Hepatocyte (in vitro differentiated cells): ENCODE data around the gene HSF2BP. TPM values are rescaled to one million over a fixed set of nuclear protein-coding genes. Genes with fewer than 3 reads are reported as not detected.

Experiments used
- DNase-seq: peaks from one replicate; pipeline ENCODE4 v3.0.0-alpha.2; 2016; ENCODE audit warnings: low spot score
- H2AFZ ChIP-seq: fragments of 200-600 bp; sonication (generic); 2 replicates; pipeline ENCODE4 v1.6.0; 2016; ENCODE audit warnings: antibody characterized with exemption, mild to moderate bottlenecking
- H3K27ac ChIP-seq: fragments of 200-600 bp; sonication (generic); 2 replicates; pipeline ENCODE4 v1.5.1; 2016; ENCODE audit warnings: mild to moderate bottlenecking
- H3K27me3 ChIP-seq: fragments of 200-600 bp; sonication (generic); 2 replicates; pipeline ENCODE4 v1.6.1; 2016
- H3K36me3 ChIP-seq: fragments of 200-600 bp; sonication (generic); replicated peaks from 2 replicates; pipeline ENCODE4 v1.5.1; 2016; ENCODE audit warnings: low read depth; ENCODE audit not compliant: insufficient read depth
- H3K4me1 ChIP-seq: fragments of 200-600 bp; sonication (generic); 2 replicates; pipeline ENCODE4 v1.5.1; 2016; ENCODE audit warnings: mild to moderate bottlenecking, moderate library complexity; ENCODE audit not compliant: insufficient read depth
- H3K4me2 ChIP-seq: fragments of 200-600 bp; sonication (generic); 2 replicates; pipeline ENCODE4 v1.6.0; 2016
- H3K4me3 ChIP-seq: fragments of 200-600 bp; sonication (generic); 2 replicates; pipeline ENCODE4 v1.5.1; 2016; ENCODE audit warnings: mild to moderate bottlenecking
- H3K79me2 ChIP-seq: fragments of 200-600 bp; sonication (generic); 2 replicates; pipeline ENCODE4 v1.6.0; 2017; ENCODE audit warnings: mild to moderate bottlenecking
- H3K9me2 ChIP-seq: fragments of 200-600 bp; sonication (generic); replicated peaks from 2 replicates; pipeline ENCODE4 v1.6.0; 2017; ENCODE audit warnings: mild to moderate bottlenecking; ENCODE audit not compliant: insufficient read depth
- H3K9me3 ChIP-seq: fragments of 200-600 bp; sonication (generic); 2 replicates; pipeline ENCODE4 v1.5.1; 2016; ENCODE audit warnings: low read depth, mild to moderate bottlenecking
- H4K20me1 ChIP-seq: fragments of 200-600 bp; sonication (generic); 2 replicates; pipeline ENCODE4 v1.6.0; 2016; ENCODE audit warnings: mild to moderate bottlenecking; ENCODE audit not compliant: insufficient read depth, poor library complexity, severe bottlenecking
- EZH2 ChIP-seq: fragments of 200-600 bp; sonication (generic); IDR thresholded peaks from 2 replicates; pipeline ENCODE4 v1.6.1; 2016; ENCODE audit warnings: antibody characterized with exemption, mild to moderate bottlenecking, borderline replicate concordance
- EZH2phosphoT487 ChIP-seq: fragments of 200-600 bp; sonication (generic); IDR thresholded peaks from one replicate; pipeline ENCODE4 v1.6.1; 2018; ENCODE audit warnings: antibody characterized with exemption, mild to moderate bottlenecking, low read depth, moderate library complexity; ENCODE audit not compliant: unreplicated experiment, severe bottlenecking
- WGBS: methylation state at CpG from one replicate; pipeline ENCODE4 v1.1.6; 2016; ENCODE audit warnings: low lambda C conversion rate; ENCODE audit errors: missing lambda C conversion rate; 5-methylcytosine and 5-hydroxymethylcytosine counted together
- polyA plus RNA-seq: library from polyadenylated mRNA; unstranded; fragments of >200 nt; fragmentation: Nextera tagmentation; extraction: Ambion mirVana; gene quantifications from 2 replicates; pipeline ENCODE4 v1.2.1, GENCODE V29; 2016
- total RNA-seq: library from RNA; depleted of rRNA; stranded (reverse); fragments of >200 nt; gene quantifications from 2 replicates; pipeline ENCODE4 v1.2.3, GENCODE V29; 2014
- TF ChIP-seq, protein P1 (sequence below): fragments of 200-600 bp; sonication (generic); IDR thresholded peaks from 2 replicates; pipeline ENCODE4 v1.5.1; 2016; ENCODE audit warnings: antibody characterized with exemption, mild to moderate bottlenecking; ENCODE audit not compliant: poor library complexity

Gene HSF2BP
- total and polyA plus RNA-seq, 2 experiments from 2014 or later = 1.3 to 1.4 TPM

DNA sequence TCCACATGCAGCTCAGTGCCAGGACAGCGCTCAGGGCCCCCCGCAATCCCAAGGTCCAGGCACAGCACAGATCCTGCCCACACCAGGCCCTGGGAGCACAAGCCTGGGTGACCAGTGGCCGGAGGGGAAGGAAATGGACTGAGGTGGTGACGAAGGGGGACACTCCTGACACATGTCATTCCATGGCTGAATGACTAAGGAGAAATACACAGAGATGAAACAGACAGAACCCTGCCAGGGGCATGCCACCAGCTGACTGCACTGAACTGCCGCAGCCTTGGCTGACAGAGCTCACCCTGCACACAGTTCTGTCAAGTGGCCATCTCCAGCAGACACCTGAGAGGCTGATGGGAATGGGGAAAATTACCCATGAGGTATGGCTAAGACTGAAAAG is 56.1 kb downstream of the HSF2BP start:
- no peaks in the 10 kb centered on the region for H4K20me1 ChIP-seq
- H2AFZ ChIP-seq = no peak overlapping the region
- TF ChIP-seq, protein P1, sequence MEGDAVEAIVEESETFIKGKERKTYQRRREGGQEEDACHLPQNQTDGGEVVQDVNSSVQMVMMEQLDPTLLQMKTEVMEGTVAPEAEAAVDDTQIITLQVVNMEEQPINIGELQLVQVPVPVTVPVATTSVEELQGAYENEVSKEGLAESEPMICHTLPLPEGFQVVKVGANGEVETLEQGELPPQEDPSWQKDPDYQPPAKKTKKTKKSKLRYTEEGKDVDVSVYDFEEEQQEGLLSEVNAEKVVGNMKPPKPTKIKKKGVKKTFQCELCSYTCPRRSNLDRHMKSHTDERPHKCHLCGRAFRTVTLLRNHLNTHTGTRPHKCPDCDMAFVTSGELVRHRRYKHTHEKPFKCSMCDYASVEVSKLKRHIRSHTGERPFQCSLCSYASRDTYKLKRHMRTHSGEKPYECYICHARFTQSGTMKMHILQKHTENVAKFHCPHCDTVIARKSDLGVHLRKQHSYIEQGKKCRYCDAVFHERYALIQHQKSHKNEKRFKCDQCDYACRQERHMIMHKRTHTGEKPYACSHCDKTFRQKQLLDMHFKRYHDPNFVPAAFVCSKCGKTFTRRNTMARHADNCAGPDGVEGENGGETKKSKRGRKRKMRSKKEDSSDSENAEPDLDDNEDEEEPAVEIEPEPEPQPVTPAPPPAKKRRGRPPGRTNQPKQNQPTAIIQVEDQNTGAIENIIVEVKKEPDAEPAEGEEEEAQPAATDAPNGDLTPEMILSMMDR = no peak
- TF ChIP-seq EZH2 = no peak
- TF ChIP-seq EZH2phosphoT487 = no peak
- H3K9me2 ChIP-seq = no peaks in the 10 kb centered on the region
- H3K4me1 ChIP-seq = peaks cover 14% of the 10 kb centered on the region
- no peaks in the 10 kb centered on the region for H3K79me2 ChIP-seq
- 88% methylated on average over 5 of the region's 5 CpGs for WGBS
- H3K4me3 ChIP-seq = no peak overlapping the region
- DNase-seq = no peak
- no peak overlapping the region for H3K4me2 ChIP-seq
- H3K9me3 ChIP-seq = no peaks in the 10 kb centered on the region
- H3K36me3 ChIP-seq = no peaks in the 10 kb centered on the region
- peak overlapping the region; percentile 17 for H3K27ac ChIP-seq
- no peaks in the 10 kb centered on the region for H3K27me3 ChIP-seq

DNA sequence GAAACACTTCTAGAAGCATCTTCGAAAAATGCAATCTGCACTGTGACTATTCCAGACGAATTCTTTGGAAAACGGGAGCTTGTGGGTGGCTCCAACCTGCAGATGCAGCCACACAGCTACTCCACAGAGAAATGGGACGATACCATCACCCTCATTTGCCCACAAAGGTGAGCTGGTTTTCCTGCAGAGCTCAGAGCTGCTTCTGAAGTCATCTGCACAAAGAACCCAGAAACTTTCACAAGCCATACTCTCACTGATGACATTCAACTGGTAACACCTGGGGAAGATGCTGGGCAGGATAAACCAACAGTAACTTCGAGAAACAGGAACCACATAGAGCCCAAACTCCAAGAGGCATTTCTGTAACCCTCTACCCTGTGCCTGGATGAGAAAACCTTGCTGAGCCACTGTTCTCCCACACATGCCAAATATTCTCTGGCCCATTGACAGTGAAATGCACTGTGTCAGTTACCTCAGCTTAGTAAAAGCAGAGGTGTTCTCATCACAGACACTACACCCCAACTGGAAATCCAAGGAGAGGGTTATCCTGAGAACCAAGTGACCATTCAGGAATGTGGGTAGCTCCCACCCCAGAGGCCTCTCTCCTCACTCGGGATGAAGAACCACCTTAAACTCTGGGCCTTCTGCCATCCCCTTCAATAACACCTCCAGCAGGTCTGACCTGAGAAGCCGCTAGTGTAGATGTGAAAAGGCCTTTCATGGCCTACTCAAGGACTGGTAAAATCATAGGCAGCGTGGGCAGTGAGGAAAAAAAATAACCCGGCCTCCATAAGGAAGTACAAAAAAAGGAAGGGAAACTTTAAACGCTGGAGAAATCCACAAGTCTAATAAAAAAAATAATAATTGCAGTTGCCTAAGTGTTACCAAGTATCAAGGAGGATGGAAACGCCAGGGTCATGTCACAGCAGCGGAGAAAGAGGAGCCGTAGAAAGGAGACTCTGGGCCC is 56.7 kb downstream of the HSF2BP start:
- Histone ChIP-seq H3K4me3 (no peak overlapping the region), H2AFZ (no peak overlapping the region), H3K4me1 (peaks cover 21% of the 10 kb centered on the region), H3K36me3 (no peaks in the 10 kb centered on the region), H3K79me2 (no peaks in the 10 kb centered on the region), H3K9me3 (no peaks in the 10 kb centered on the region), H3K27ac (no peak overlapping the region), H3K9me2 (no peaks in the 10 kb centered on the region), H3K4me2 (no peak overlapping the region), H4K20me1 (no peaks in the 10 kb centered on the region), H3K27me3 (no peaks in the 10 kb centered on the region)
- DNase-seq = no peak
- WGBS = 90% methylated on average over 13 of the region's 13 CpGs
- TF ChIP-seq, protein P1 = no peak
- TF ChIP-seq EZH2phosphoT487 = no peak

DNA sequence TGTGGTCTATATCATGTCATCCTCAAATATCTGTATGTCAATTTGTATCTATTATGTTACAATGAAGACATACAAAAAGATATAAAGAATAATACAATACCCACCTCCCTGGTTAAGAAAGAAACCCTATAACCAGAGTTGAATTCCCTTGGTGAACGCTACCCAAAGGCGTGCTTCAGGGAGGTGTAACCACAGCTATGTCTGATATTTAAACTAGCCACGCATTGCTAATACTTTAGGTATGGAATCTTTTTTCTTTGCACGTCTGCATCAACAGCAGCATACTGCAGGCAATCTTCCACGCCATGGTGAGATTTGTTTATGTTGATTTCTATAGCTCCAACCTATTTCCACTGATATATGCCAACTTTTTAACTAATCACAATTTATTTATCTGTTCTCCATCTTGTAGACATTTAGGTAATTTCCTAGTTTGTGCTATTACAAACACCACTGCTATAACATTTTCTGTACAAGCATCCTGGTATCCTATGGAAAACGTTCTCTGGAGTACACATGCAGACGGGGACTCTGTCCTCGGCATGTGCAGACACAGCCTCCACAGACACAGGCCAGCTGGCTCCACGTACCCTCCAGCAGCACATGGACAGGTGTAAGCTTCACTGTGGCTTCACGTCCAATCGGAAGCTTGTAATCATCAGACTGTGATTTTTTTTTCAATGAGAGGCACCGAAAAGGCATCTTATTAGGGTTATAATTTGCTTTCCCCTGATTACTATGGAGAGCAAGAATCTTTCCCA is 58.5 kb downstream of the HSF2BP start:
- peak; percentile 49 for DNase-seq
- no peaks in the 10 kb centered on the region for H3K79me2 ChIP-seq
- H3K4me3 ChIP-seq = no peak overlapping the region
- WGBS = 70% methylated on average over 12 of the region's 12 CpGs
- H3K36me3 ChIP-seq = no peaks in the 10 kb centered on the region
- peak overlapping the region; percentile 74 for H3K27ac ChIP-seq
- TF ChIP-seq EZH2 = no peak
- TF ChIP-seq, protein P1 = no peak
- TF ChIP-seq EZH2phosphoT487 = no peak
- H3K4me1 ChIP-seq = peaks cover 31% of the 10 kb centered on the region
- no peak overlapping the region for H3K4me2 ChIP-seq
- no peak overlapping the region for H2AFZ ChIP-seq
- no peaks in the 10 kb centered on the region for H3K9me2 ChIP-seq
- no peaks in the 10 kb centered on the region for H3K9me3 ChIP-seq
- H3K27me3 ChIP-seq = no peaks in the 10 kb centered on the region
- H4K20me1 ChIP-seq = no peaks in the 10 kb centered on the region
